Fibroblast of lung (primary cell): ENCODE data around the gene EGR1.

Experiments
- CTCF ChIP-seq, 2 donors: IDR thresholded peaks in 1 of 2; conservative IDR thresholded peaks in 1 of 2; 1 replicate in 1 of 2; 2 replicates in 1 of 2; pipeline ENCODE4 v1.5.1; 2011 to 2012; ENCODE audit warnings: low read length in 2 of 2, control low read depth in 1 of 2, inconsistent platforms in 1 of 2, low read depth in 1 of 2, mild to moderate bottlenecking in 1 of 2
- EZH2 ChIP-seq: IDR thresholded peaks from 2 replicates; pipeline ENCODE4 v1.5.1; 2012; ENCODE audit warnings: low read length, control low read depth, mild to moderate bottlenecking; ENCODE audit errors: missing control alignments

GRCh38 chr5:138464388-138465260 is 655 bp upstream of the EGR1 start:
- TF ChIP-seq CTCF (conservative IDR thresholded peaks at IDR 0.05 in 1 of 2, IDR thresholded peaks at IDR 0.05 in 1 of 2; ENCODE audit: low read depth in 1 of 2, low read length in 2 of 2), result peak in 1 of 2 donors; percentile 15
- no peak for TF ChIP-seq EZH2
